H1 (cell line): ENCODE measurements around the gene KRTAP5-6.
"Not testable (repeated sequence)": the region's sequence is repeated elsewhere in the genome, so short reads cannot be mapped to it uniquely, and the experiment has no call there.

Experiments
- BCL11A ChIP-seq, 2 experiments: IDR thresholded peaks; one replicate each; pipeline ENCODE4 v1.6.1; 2011; ENCODE audit warnings: low read depth in 2 of 2, low read length in 2 of 2, mild to moderate bottlenecking in 2 of 2
- CEBPB ChIP-seq: IDR thresholded peaks from 2 replicates; pipeline ENCODE4 v1.6.1; 2012; ENCODE audit warnings: low read depth, low read length
- EZH2 ChIP-seq: fragments of 200-600 bp; sonication (generic); IDR thresholded peaks from 2 replicates; pipeline ENCODE4 v1.7.1; 2012; ENCODE audit warnings: low read depth, mild to moderate bottlenecking, moderate library complexity, low read length, inconsistent platforms; ENCODE audit not compliant: severe bottlenecking
- FOSL1 ChIP-seq: IDR thresholded peaks from 2 replicates; pipeline ENCODE4 v1.6.1; 2011; ENCODE audit warnings: mild to moderate bottlenecking, low read depth, low read length, moderate library complexity; ENCODE audit not compliant: insufficient read depth
- GABPA ChIP-seq: IDR thresholded peaks from 2 replicates; pipeline ENCODE4 v1.6.1; 2011; ENCODE audit warnings: mild to moderate bottlenecking, low read length, moderate library complexity, borderline replicate concordance; ENCODE audit not compliant: insufficient read depth
- JUN ChIP-seq: IDR thresholded peaks from 2 replicates; pipeline ENCODE4 v1.6.1; 2011; ENCODE audit warnings: low read depth, mild to moderate bottlenecking, improper control_type of control experiment, low read length
- POLR2A ChIP-seq, 2 experiments: IDR thresholded peaks; 1 replicate in 1 of 2; 2 replicates in 1 of 2; pipeline ENCODE4 v1.6.1; 2011; ENCODE audit warnings: low read depth in 2 of 2, low read length in 2 of 2, mild to moderate bottlenecking in 2 of 2; ENCODE audit errors: control extremely low read depth in 1 of 2
- POLR2AphosphoS5 ChIP-seq: IDR thresholded peaks from 2 replicates; pipeline ENCODE4 v1.6.1; 2011; ENCODE audit warnings: low read depth, low read length
- SP1 ChIP-seq: IDR thresholded peaks from 2 replicates; pipeline ENCODE4 v1.6.1; 2011; ENCODE audit warnings: low read depth, low read length
- SUZ12 ChIP-seq: fragments of 200-600 bp; sonication (generic); IDR thresholded peaks from 2 replicates; pipeline ENCODE4 v1.6.1; 2012; ENCODE audit warnings: mild to moderate bottlenecking, inconsistent platforms, low read length, moderate library complexity, mixed read lengths
- YY1 ChIP-seq: IDR thresholded peaks from 2 replicates; pipeline ENCODE4 v1.6.1; 2011; ENCODE audit warnings: low read depth, mild to moderate bottlenecking, low read length
- TF ChIP-seq, protein P1 (sequence below), 3 experiments: IDR thresholded peaks; 1 replicate in 2 of 3; 2 replicates in 1 of 3; pipeline versions ENCODE4 v1.5.1 to v1.6.1; 2011; ENCODE audit warnings: low read length in 3 of 3, mild to moderate bottlenecking in 3 of 3, inconsistent platforms in 2 of 3, low read depth in 1 of 3, moderate library complexity in 1 of 3; ENCODE audit not compliant: insufficient read depth in 1 of 3; ENCODE audit errors: control extremely low read depth in 1 of 3
- TF ChIP-seq, protein P2 (sequence below): IDR thresholded peaks from 2 replicates; pipeline ENCODE4 v1.6.1; 2011; ENCODE audit warnings: low read depth, mild to moderate bottlenecking, low read length; ENCODE audit not compliant: insufficient read depth

DNA sequence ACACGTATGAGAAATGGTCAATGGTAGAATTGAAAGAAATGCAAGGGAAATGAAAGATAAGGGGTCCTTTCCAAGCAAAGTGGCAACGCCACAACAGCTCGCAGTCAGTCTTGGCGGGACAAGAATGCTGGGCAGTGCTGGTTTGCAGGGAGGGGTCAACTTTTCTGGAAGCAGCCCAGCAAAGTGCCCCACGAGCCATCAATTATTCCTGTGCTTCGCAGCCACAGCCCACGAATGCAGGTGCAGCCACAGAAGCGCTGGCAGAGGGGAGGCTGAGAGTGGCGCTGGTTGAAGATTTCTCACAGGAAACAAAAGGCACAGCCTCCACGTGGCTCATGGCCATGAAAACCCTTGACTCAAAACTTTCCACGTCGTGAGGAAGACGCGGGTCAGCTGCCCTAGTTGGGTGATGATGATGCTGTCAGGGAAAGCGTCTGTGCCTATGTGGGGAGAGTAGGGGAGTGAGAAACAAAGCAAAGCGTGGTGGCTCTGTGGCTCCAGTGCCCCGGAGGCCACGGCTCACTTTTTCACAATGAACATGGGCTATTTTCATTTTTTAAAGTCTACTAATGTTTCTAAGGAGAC is 34.2 kb upstream of the KRTAP5-6 start:
- TF ChIP-seq SP1; YY1; SUZ12; JUN; EZH2; BCL11A (IDR thresholded peaks at IDR 0.05; ENCODE audit: low read depth in 2 of 2, low read length in 2 of 2); GABPA; CEBPB; FOSL1; POLR2AphosphoS5; POLR2A (IDR thresholded peaks at IDR 0.05; ENCODE audit: control extremely low read depth in 1 of 2, low read depth in 2 of 2, low read length in 2 of 2): not testable (repeated sequence)
- TF ChIP-seq, protein P1, sequence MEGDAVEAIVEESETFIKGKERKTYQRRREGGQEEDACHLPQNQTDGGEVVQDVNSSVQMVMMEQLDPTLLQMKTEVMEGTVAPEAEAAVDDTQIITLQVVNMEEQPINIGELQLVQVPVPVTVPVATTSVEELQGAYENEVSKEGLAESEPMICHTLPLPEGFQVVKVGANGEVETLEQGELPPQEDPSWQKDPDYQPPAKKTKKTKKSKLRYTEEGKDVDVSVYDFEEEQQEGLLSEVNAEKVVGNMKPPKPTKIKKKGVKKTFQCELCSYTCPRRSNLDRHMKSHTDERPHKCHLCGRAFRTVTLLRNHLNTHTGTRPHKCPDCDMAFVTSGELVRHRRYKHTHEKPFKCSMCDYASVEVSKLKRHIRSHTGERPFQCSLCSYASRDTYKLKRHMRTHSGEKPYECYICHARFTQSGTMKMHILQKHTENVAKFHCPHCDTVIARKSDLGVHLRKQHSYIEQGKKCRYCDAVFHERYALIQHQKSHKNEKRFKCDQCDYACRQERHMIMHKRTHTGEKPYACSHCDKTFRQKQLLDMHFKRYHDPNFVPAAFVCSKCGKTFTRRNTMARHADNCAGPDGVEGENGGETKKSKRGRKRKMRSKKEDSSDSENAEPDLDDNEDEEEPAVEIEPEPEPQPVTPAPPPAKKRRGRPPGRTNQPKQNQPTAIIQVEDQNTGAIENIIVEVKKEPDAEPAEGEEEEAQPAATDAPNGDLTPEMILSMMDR (IDR thresholded peaks at IDR 0.05; ENCODE audit: control extremely low read depth in 1 of 3, insufficient read depth in 1 of 3, low read depth in 1 of 3, low read length in 3 of 3) = not testable (repeated sequence)
- TF ChIP-seq, protein P2, sequence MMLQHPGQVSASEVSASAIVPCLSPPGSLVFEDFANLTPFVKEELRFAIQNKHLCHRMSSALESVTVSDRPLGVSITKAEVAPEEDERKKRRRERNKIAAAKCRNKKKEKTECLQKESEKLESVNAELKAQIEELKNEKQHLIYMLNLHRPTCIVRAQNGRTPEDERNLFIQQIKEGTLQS = not testable (repeated sequence)
